GM18951 (cell line): ENCODE results near the gene ABTB2.

Source experiments
- POLR2A ChIP-seq: IDR thresholded peaks from 4 replicates; pipeline ENCODE4 v1.6.1; 2011; ENCODE audit warnings: mild to moderate bottlenecking; ENCODE audit not compliant: insufficient read length, insufficient read depth; ENCODE audit errors: extremely low read depth
- in situ Hi-C: fragments of 300-500 bp; cut with MboI; formaldehyde crosslinking; loops from one replicate; pipeline ENCODE4 v1.12.0; 2022; ENCODE audit warnings: low sequenced_read_pairs, mixed read lengths, inconsistent platforms; ENCODE audit not compliant: unreplicated experiment

ABTB2 gene

DNA sequence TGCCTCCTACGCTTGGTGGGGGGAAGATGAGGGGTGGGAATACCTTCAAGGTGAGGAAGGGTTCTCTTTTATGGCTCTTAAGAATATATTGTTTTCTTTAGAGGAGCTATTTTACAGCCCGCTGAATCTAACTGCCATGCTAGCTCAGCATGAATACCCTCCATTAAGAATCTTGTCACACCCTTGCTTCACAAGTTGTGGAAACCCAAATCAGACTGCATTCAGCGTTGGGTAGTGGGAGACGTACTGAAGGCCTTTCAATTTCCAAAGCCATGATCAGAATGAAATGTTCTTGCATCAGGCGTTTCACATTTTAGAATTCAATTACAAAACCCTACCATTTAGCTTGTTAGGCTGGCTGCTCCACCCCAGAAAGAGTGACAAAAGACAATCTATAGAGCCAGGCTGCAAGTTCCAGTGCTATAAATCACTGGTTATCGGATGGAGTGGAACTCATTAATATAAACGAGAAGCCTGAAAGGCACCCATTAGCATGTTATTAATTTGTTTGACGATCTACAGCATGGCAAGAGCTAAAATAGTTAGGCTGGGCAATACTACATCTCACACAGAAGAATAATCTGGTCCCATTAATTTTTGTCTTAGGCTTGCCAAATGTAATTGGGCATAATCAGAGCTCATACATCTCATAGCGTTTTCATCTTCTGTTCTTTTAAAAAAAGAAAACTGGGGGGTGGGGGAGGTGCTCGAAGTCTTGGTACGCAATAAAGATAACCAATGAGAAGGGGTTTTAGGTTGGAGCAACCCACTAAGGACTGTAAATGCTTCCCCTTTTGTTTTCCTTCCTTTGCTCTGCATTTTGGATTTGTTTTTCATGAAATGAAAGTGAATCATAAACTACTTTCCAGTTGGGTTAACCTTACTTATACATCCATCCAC lies 57.5 kb downstream of the ABTB2 start:
- no peak for TF ChIP-seq POLR2A
- in situ Hi-C loops: no loop called here

DNA sequence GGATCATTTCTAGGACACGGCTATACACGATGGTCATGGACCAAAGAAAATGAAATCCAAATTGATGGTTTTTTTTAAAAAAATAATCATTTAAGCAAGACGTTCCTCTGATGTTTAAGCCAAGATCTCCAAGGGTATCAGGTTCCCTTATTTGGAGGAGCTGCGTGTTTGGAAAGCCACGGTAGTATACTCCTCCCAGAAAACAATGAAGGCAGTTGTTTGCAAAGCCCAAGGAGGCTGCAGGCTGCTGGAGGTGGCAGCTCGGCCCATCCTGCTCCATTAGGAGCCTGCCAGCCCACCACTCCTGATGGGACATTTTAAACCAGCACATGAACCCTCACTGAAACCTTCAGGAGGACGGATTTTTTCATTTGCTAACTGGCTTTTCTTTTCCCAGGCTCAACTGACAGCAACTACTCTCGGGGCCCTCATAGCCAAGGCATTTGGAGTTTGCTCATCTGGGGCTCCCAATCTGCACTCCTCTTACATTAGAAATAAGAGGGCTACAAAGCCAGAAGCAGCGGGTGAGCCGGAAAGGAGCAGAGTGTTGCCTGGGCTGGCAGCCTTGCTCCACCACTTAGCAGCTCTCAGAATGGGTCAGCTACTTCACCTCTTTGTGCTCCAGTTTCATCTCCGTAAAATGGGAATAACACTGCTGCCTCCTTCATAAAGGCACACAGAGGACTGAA lies 58.4 kb downstream of the ABTB2 start:
- no peak for TF ChIP-seq POLR2A
- in situ Hi-C loops: no loop called here

DNA sequence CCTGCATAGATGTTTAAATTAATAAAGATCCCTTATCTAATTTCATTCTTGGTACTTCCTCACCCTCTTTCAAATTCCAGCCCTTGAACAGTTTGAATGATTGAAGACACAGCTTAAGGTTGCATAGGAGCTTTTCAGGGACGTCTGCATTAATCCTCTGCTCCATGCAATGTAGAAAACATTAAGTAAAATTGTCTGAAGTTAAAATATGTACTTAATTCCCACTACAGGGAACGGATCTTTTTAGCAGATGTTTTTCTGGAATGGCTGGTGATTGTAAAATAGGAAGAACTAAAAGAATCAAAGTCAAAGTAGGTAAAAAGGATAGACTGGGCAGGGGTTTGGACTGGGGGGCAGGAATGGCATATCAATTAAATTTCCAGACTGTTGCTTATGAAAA lies 58.9 kb downstream of the ABTB2 start:
- in situ Hi-C loops: no loop called here
- no peak for TF ChIP-seq POLR2A

DNA sequence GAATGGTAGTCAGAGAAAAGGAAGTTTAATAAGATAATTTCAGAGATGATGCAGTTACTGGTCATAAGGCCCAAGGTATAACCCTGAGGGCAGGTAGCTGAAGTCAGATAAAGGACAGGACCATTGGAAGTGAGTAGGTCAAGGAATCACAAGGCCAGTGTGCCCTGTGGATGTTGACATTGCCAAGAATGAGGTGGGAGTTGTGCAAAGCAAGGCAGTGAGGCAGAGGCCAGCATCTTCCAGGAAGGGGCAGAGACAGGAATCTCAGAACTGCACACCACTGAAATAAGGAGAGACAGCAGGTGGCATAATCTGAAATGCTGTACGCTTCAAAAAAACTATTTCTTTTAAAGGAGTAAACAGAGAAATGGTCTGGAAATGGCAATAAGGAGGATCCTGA lies 61.4 kb downstream of the ABTB2 start:
- TF ChIP-seq POLR2A: no peak
- in situ Hi-C loops: no loop called here

DNA sequence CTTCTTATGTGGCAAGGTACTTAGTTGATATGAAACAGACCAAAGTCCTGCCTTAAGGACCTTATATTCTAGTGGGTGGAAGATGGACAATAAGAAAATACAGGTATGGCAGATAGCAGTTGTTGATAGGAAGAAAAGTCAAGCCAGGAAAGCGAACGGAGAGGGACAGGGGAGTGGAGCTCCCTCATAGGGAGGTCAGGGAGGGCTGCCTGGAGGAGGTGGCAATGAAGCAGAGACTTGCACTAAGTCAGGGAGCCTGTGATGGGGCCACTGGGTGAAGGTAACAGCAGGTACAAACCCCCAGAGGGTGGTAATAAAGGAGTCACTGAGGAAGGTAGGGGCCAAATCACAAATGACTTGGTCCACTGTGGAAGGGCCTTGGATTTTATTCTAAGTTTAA lies 65.3 kb downstream of the ABTB2 start:
- TF ChIP-seq POLR2A: no peak
- in situ Hi-C loops: no loop called here

DNA sequence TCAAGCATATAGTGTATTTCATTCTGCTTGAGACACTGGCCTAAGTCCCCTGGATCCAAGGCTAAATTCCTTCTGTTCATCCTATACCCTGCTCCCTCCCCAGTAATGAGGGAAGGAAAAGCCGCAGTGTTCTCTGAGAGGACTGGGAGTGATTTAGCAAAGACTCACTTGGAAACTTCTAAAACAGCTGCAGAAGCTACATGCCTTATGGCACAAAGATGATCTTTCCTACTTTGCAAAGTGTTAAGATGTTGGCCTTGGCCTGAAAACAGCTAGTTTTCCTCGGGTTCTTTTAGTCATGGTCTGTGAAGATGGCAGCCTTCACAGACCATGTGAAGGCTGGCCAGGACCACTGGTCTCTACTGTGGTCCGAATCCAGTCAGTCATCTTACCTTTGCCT lies 65.7 kb downstream of the ABTB2 start:
- no peak for TF ChIP-seq POLR2A

DNA sequence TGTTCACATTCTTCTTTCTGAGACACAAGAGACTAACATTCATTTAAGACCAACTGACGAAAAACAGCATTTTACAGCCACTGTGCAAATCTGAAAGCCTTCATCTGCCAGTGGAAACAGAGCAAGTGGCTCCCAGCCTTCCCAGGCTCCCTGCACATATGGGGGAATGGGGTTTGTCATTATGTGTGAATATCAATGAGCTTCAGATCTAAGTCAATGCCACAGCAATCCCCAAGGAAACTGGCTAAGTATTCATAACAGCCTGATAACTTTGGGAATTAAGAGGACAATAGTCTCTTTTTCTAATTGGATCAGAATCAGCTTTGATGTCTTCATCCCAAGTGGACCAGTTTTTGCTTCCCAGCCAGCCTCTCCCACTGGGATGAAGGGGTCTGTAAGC lies 66.9 kb downstream of the ABTB2 start:
- no peak for TF ChIP-seq POLR2A
- in situ Hi-C loops: no loop called here

More for the DNA sequence above, 65.7 kb downstream of the ABTB2 start:
- in situ Hi-C loops: no loop called here

DNA sequence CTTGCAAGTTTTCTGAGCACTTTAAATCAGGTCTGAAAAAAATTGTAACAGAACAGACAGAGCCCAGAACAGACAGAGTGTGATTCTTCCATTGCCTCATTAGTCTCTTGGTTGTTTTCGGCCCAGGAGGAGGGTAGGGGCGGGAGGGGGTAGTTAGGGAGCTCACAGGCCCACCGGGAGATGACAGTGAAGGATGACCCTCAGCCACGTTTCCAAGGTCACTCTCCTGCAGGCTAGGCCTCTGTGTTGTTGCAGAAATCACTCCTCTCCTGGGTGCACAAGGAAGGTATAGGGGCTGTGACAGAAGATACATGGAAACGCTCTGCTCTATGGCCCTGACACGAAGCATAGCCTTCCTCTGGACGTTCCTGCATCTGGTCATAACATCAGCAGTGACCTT lies 69.3 kb downstream of the ABTB2 start:
- TF ChIP-seq POLR2A: no peak
- in situ Hi-C loops: no loop called here

DNA sequence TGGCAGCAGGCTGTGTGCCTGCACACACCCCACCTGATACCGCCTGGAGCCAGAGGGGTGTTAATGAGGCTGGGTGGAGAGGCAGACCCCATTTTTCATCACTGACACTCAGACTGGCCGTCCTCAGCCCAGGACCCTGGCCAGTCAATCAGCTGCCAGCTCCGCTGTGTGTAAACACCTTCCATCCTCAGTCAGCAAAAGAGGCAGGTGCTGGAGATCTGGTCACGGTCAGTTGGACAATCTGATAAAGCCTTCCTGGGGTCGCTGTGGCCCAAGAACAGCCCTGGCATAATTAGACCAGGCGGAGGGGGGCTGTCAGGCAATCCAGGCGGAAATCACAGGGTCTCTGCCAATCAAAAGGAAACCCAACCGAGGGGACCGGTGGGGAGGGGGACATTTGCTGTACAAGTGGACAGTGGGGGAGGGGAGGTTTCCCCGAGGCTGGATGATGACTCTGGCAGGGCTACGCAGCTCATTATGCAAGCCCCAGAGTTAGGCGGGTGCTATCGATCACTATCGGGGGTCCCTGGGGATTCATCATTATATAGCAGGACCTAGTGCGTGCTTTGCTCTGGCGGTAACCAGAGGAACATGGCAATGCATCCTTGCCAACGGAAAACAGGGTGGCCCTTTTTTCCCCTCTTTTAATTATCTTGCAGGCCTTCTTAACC lies 72.9 kb downstream of the ABTB2 start:
- in situ Hi-C loops: no loop called here

DNA sequence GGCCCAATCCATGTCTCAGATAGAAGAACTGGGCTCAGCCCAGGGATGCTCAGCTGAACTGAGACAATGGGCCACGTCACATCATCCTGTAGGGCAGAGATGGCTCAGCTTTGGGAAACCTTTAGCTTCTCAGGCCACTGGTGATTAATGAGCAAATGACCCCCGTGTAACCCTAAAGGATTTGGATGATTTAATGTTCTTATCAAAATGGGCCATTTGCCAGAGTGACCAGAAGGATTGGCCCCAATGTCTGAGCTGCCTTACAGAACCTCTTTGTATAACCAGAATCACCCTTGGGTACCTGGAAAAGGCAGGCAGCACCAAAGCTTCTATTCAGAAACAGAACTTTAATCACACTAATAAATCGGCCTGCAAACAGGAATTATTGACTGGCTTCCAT lies 73.7 kb downstream of the ABTB2 start:
- in situ Hi-C loops: no loop called here
- TF ChIP-seq POLR2A: no peak

More for the DNA sequence above, 72.9 kb downstream of the ABTB2 start:
- no peak for TF ChIP-seq POLR2A

DNA sequence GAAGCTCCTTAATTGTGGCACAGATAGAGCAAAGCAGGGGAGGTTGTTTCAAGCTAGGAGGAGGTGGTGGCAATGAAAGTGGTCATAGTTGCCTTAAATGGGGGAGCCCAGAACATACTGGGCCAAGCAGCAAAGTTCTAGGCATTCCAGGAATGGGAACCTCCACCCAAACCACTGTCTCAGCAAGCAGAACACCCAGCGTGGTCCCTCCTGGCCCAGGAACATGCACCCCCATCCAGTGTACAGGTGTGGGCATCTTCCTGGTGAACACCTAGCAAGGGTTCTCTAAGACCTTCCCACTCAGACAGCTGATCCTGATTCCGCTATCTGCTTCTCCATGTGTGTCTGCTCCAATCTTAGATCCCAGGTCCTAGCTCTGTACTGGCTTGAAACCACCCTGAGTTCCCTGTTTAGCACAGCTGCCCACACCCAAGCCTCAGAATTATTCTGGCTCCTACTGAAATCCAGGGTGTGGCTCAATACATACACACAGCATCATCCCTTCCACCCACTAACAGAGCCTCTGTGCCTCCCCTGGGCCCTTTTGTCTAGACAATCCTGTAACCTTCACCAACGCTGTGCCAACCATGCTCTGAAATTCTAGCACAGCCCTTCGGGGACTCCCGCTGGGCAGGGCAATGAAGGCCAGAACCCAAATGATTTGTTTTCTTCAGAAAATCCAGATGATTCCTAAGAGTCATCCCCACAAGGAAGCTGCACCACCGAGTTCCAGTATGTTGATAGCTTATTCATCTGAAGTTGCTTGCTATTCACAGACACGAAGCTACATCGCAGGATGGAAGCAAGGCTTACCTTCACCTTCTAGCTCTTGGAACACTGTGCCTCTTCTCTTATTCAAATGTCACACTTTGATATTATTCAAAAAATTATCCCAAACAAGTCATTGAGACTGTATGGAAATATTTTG lies 76.6 kb downstream of the ABTB2 start:
- no peak for TF ChIP-seq POLR2A
- in situ Hi-C loops: no loop called here

DNA sequence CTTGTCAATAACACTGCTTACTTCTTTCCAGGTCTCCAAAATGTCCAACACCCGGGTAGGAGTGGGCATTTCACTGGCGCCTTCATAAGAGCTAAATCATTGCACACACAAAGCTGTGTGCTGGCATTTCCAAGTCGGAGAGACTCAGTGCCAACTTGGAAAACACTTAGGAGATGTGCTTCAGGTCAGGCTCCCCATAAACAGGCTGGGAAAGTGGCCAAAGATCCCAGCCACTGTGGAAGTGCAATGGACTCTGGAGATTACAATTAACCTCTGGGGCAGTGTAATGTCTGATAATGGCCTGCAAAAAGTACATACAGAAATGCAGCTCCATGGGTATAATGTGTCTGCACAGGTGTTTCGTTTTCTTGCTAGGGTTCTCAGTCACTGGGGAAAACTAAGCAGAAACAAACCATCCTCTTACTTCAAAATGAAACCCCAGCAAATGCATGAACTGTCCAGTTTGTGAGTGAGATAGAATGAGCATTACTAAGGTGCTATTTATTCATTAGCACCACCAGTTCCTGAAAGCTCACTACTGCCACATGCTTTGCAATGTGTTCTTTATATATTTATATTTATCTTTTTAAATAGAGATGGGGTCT lies 79.0 kb downstream of the ABTB2 start:
- no peak for TF ChIP-seq POLR2A
- in situ Hi-C loops: no loop called here
